Activated effector memory CD4-positive, alpha-beta T cell treated with Interleukin-2 at 50 U/mL for 16 hours (primary cell): ENCODE results near the gene ACAT1.
"Not testable (repeated sequence)": the region's sequence is repeated elsewhere in the genome, so short reads cannot be mapped to it uniquely, and the experiment has no call there.

Experiments used
- DNase-seq: peaks from one replicate; pipeline ENCODE4 v3.0.0-alpha.2; 2020

The ACAT1 gene

DNA sequence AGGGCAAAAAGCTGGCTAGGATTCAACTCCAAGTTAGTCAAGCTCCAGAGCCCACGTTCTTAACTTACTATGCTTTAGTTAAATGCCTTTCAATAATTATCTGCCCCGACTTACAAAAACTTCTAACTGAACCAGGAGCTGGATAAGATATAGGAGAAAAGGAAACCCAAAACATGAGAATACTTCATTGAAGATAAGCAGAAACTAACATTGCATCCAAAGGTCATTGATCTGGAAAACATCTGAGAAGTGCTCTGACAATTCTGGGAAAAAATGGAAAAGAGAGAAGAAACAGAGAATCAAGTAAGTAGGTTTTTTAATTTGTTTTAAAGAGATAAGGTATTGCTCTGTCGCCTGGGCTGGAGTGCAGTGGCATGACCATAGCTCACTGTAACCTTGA is 27.2 kb downstream of the ACAT1 start:
- no peak for DNase-seq

- no peak for DNase-seq
Observed at GRCh38 chr11:108154591-108154990, 33.2 kb downstream of the ACAT1 start.

- no peak for DNase-seq
Observed at GRCh38 chr11:108160970-108161566, 39.7 kb downstream of the ACAT1 start.

- not testable (repeated sequence) for DNase-seq
Observed at GRCh38 chr11:108162878-108163277, 41.5 kb downstream of the ACAT1 start.

GRCh38 chr11:108167624-108168023 is 46.3 kb downstream of the ACAT1 start:
- DNase-seq: no peak

GRCh38 chr11:108170184-108170583 is 48.8 kb downstream of the ACAT1 start:
- DNase-seq: no peak

DNA sequence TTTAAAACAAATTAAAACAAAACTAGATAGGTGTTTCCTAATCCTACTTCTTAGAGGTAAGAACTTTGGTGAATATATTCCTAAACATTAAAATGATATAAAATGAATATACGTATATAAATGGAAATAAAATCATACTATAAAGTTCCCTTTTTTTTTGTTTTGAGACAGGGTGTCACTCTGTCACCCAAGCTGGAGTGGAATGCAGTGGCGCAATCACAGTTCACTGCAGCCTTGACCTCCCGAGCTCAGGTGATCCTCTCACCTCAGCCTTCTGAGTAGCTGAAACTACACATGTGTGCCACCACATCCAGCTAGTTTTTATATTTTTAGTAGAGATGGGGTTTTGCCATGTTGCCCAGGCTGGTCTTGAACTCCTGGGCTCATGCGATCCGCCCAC is 56.2 kb downstream of the ACAT1 start:
- no peak for DNase-seq

GRCh38 chr11:108193725-108194124 is 72.4 kb downstream of the ACAT1 start:
- no peak for DNase-seq

GRCh38 chr11:108196901-108197300 is 75.5 kb downstream of the ACAT1 start:
- DNase-seq: no peak
